ENCODE results near the gene TMCC1. TPM values are rescaled to one million over a fixed set of nuclear protein-coding genes. Genes with fewer than 3 reads are reported as not detected.
A peak's percentile ranks its signal among the peaks of the same experiment; 100 is the strongest.
"Not testable (repeated sequence)": the region's sequence is repeated elsewhere in the genome, so short reads cannot be mapped to it uniquely, and the experiment has no call there.

The TMCC1 gene
- total RNA-seq, 1 experiment from 2014 or later: 7.3 TPM

- peak; percentile 76 for DNase-seq (ENCODE audit: low read depth)
Observed at GRCh38 chr3:129892857-129893580, 492 bp downstream of the TMCC1 start.

- no peak for DNase-seq (ENCODE audit: low read depth)
Observed at GRCh38 chr3:129892486-129892856, 1.0 kb downstream of the TMCC1 start.

- DNase-seq (ENCODE audit: low read depth): no peak
Observed at GRCh38 chr3:129890891-129891290, 2.6 kb downstream of the TMCC1 start.

- peak; percentile 8 for DNase-seq (ENCODE audit: low read depth)
Observed at GRCh38 chr3:129890125-129890524, 3.4 kb downstream of the TMCC1 start.

GRCh38 chr3:129888771-129889170 lies 4.7 kb downstream of the TMCC1 start:
- peak; percentile 94 for DNase-seq (ENCODE audit: low read depth)

- DNase-seq (ENCODE audit: low read depth): no peak
Observed at GRCh38 chr3:129881261-129881660, 12.2 kb downstream of the TMCC1 start.

- DNase-seq (ENCODE audit: low read depth): no peak
Observed at GRCh38 chr3:129878355-129878754, 15.2 kb downstream of the TMCC1 start.

GRCh38 chr3:129874479-129874878 lies 19.0 kb downstream of the TMCC1 start:
- not testable (repeated sequence) for DNase-seq (ENCODE audit: low read depth)

GRCh38 chr3:129868912-129869311 lies 24.6 kb downstream of the TMCC1 start:
- DNase-seq (ENCODE audit: low read depth): no peak

- DNase-seq (ENCODE audit: low read depth): no peak
Observed at GRCh38 chr3:129867506-129868124, 25.9 kb downstream of the TMCC1 start.

GRCh38 chr3:129865806-129866205 lies 27.7 kb downstream of the TMCC1 start:
- no peak for DNase-seq (ENCODE audit: low read depth)

GRCh38 chr3:129864519-129864918 lies 29.0 kb downstream of the TMCC1 start:
- DNase-seq (ENCODE audit: low read depth): no peak

- no peak for DNase-seq (ENCODE audit: low read depth)
Observed at GRCh38 chr3:129859272-129859671, 34.2 kb downstream of the TMCC1 start.

- DNase-seq (ENCODE audit: low read depth): no peak
Observed at GRCh38 chr3:129857899-129858298, 35.6 kb downstream of the TMCC1 start.

GRCh38 chr3:129856790-129857189 lies 36.7 kb downstream of the TMCC1 start:
- DNase-seq (ENCODE audit: low read depth): not testable (repeated sequence)

GRCh38 chr3:129855832-129856419 lies 37.6 kb downstream of the TMCC1 start:
- DNase-seq (ENCODE audit: low read depth): peak; percentile 70

- peak; percentile 31 for DNase-seq (ENCODE audit: low read depth)
Observed at GRCh38 chr3:129855170-129855831, 38.2 kb downstream of the TMCC1 start.

- DNase-seq (ENCODE audit: low read depth): no peak
Observed at GRCh38 chr3:129854460-129854859, 39.1 kb downstream of the TMCC1 start.

GRCh38 chr3:129845956-129846355 lies 47.6 kb downstream of the TMCC1 start:
- DNase-seq (ENCODE audit: low read depth): peak; percentile 26

GRCh38 chr3:129840707-129841360 lies 52.7 kb downstream of the TMCC1 start:
- DNase-seq (ENCODE audit: low read depth): no peak

- no peak for DNase-seq (ENCODE audit: low read depth)
Observed at GRCh38 chr3:129838086-129838485, 55.4 kb downstream of the TMCC1 start.

GRCh38 chr3:129837065-129837642 lies 56.4 kb downstream of the TMCC1 start:
- peak; percentile 10 for DNase-seq (ENCODE audit: low read depth)

All from RPMI7951 (cell line).